GM12801 (cell line): ENCODE measurements around the gene CATSPERB.

Experiments
- CTCF ChIP-seq: IDR thresholded peaks from one replicate; pipeline ENCODE4 v1.5.1; 2011; ENCODE audit warnings: control low read depth; ENCODE audit not compliant: insufficient read length; ENCODE audit errors: extremely low read depth

Gene CATSPERB

GRCh38 chr14:91654836-91655235 lies 77.0 kb downstream of the CATSPERB start:
- TF ChIP-seq CTCF, result no peak

DNA sequence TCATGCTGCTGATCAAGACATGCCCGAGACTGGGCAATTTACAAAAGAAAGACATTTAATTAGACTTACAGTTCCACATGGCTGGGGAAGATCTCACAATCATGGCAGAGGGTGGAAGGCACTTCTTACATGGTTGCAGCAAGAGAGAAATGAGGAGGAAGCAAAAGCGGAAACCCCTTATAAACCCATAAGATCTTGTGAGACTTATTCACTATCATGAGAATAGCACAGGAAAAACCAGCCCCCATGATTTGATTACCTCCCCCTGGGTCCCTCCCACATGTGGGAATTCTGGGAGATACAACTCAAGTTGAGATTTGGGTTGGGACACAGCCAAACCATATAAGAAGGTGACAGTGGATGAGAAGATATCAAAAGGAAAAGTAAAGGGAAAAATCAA lies 78.4 kb downstream of the CATSPERB start:
- TF ChIP-seq CTCF, result no peak

GRCh38 chr14:91649930-91650329 lies 82.0 kb downstream of the CATSPERB start:
- no peak for TF ChIP-seq CTCF

GRCh38 chr14:91647856-91648255 lies 84.0 kb downstream of the CATSPERB start:
- no peak for TF ChIP-seq CTCF

GRCh38 chr14:91636604-91637003 lies 95.3 kb downstream of the CATSPERB start:
- no peak for TF ChIP-seq CTCF

DNA sequence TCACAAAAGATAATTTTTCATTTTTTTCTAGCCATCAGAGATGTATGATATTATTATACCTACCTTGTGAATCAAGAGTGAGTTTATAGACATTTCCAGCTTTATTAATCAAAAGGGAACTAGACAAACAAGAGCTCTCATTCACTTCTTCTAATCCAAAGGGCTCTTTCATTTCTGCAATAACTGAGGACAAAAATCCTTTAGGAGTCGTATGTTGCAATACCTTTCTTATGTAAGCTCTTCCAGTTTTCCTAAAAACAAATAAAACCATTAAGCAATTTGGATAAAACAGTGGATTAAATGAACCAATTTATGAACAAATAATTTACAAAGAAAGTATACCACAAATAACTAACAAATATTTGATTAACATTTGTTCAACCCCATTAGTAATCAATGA lies 107.1 kb downstream of the CATSPERB start:
- TF ChIP-seq CTCF, result no peak

- TF ChIP-seq CTCF, result no peak
Observed at GRCh38 chr14:91614187-91614586, 117.7 kb downstream of the CATSPERB start.

- TF ChIP-seq CTCF, result no peak
Observed at GRCh38 chr14:91613459-91614112, 118.3 kb downstream of the CATSPERB start.
